H9 (cell line): ENCODE data around the gene LSM3. TPM values are rescaled to one million over a fixed set of nuclear protein-coding genes. Genes with fewer than 3 reads are reported as not detected.

Experiments used
- DNase-seq: peaks from one replicate; pipeline ENCODE4 v3.0.0-alpha.2; 2017
- H2AFZ ChIP-seq: one replicate; pipeline ENCODE4 v1.6.1; 2013; ENCODE audit warnings: mild to moderate bottlenecking, low read length, control low read depth, moderate library complexity
- H2AK5ac ChIP-seq: 2 replicates; pipeline ENCODE4 v1.6.1; 2013; ENCODE audit warnings: low read length, control low read depth, mixed read lengths; ENCODE audit not compliant: insufficient read length
- H2BK120ac ChIP-seq: one replicate; pipeline ENCODE4 v1.6.1; 2013; ENCODE audit warnings: low read depth, mild to moderate bottlenecking, low read length, control low read depth, inconsistent platforms; ENCODE audit not compliant: poor library complexity, severe bottlenecking
- H2BK12ac ChIP-seq: 2 replicates; pipeline ENCODE4 v1.6.1; 2013; ENCODE audit warnings: low read length, control low read depth, mixed read lengths, low read depth; ENCODE audit not compliant: insufficient read length
- H2BK15ac ChIP-seq: 2 replicates; pipeline ENCODE4 v1.6.1; 2013; ENCODE audit warnings: low read depth, low read length, control low read depth
- H2BK20ac ChIP-seq: one replicate; pipeline ENCODE4 v1.6.1; 2013; ENCODE audit warnings: low read depth, mild to moderate bottlenecking, low read length, control low read depth, inconsistent platforms; ENCODE audit not compliant: poor library complexity, severe bottlenecking
- H2BK5ac ChIP-seq: 2 replicates; pipeline ENCODE4 v1.6.1; 2013; ENCODE audit warnings: low read length, control low read depth, mixed read lengths; ENCODE audit not compliant: insufficient read length
- H3K14ac ChIP-seq: 2 replicates; pipeline ENCODE4 v1.6.1; 2013; ENCODE audit warnings: low read length, control low read depth; ENCODE audit not compliant: insufficient read depth
- H3K18ac ChIP-seq: 2 replicates; pipeline ENCODE4 v1.6.1; 2013; ENCODE audit warnings: low read depth, mild to moderate bottlenecking, mixed read lengths, low read length, control low read depth; ENCODE audit not compliant: insufficient read length
- H3K23ac ChIP-seq: 2 replicates; pipeline ENCODE4 v1.6.1; 2013; ENCODE audit warnings: low read length, control low read depth, mixed read lengths, low read depth; ENCODE audit not compliant: insufficient read length
- H3K23me2 ChIP-seq: 2 replicates; pipeline ENCODE4 v1.6.1; 2013; ENCODE audit warnings: low read depth, mild to moderate bottlenecking, mixed read lengths, low read length, control low read depth; ENCODE audit not compliant: insufficient read length, poor library complexity, severe bottlenecking
- H3K27ac ChIP-seq: 2 replicates; pipeline ENCODE4 v1.5.1; 2013; ENCODE audit warnings: low read length, control low read depth, mixed read lengths, low read depth; ENCODE audit not compliant: insufficient read length
- H3K27me3 ChIP-seq: 2 replicates; pipeline ENCODE4 v1.6.1; 2013; ENCODE audit warnings: low read length, control low read depth, inconsistent platforms; ENCODE audit not compliant: insufficient read depth
- H3K4ac ChIP-seq: 2 replicates; pipeline ENCODE4 v1.6.1; 2013; ENCODE audit warnings: low read depth, mild to moderate bottlenecking, control low read depth, inconsistent platforms, low read length, moderate library complexity
- H3K4me1 ChIP-seq: 2 replicates; pipeline ENCODE4 v1.6.1; 2013; ENCODE audit warnings: low read length, control low read depth, inconsistent platforms; ENCODE audit not compliant: insufficient read depth
- H3K4me2 ChIP-seq: 2 replicates; pipeline ENCODE4 v1.6.1; 2013; ENCODE audit warnings: low read length, control low read depth, mixed read lengths; ENCODE audit not compliant: insufficient read length, insufficient read depth
- H3K56ac ChIP-seq: 2 replicates; pipeline ENCODE4 v1.6.1; 2013; ENCODE audit warnings: low read depth, mild to moderate bottlenecking, mixed read lengths, low read length, control low read depth; ENCODE audit not compliant: insufficient read length
- H3K79me1 ChIP-seq: 2 replicates; pipeline ENCODE4 v1.6.1; 2013; ENCODE audit warnings: low read depth, mild to moderate bottlenecking, moderate library complexity, low read length, control low read depth, inconsistent platforms; ENCODE audit not compliant: insufficient read depth, poor library complexity, severe bottlenecking
- H3K79me2 ChIP-seq: 2 replicates; pipeline ENCODE4 v1.6.1; 2013; ENCODE audit warnings: low read length, control low read depth, inconsistent platforms; ENCODE audit not compliant: insufficient read depth
- H3K9ac ChIP-seq: 2 replicates; pipeline ENCODE4 v1.6.1; 2013; ENCODE audit warnings: low read length, control low read depth, mixed read lengths; ENCODE audit not compliant: insufficient read length; ENCODE audit errors: extremely low read depth
- H3K9me3 ChIP-seq: one replicate; pipeline ENCODE4 v1.6.1; 2013; ENCODE audit warnings: low read depth, low read length, inconsistent platforms; ENCODE audit not compliant: control insufficient read depth
- H3T11ph ChIP-seq: one replicate; pipeline ENCODE4 v1.6.1; 2013; ENCODE audit warnings: mild to moderate bottlenecking, low read length, control low read depth, inconsistent platforms
- H4K20me1 ChIP-seq: one replicate; pipeline ENCODE4 v1.6.1; 2013; ENCODE audit not compliant: control insufficient read depth, insufficient read length, insufficient read depth
- H4K5ac ChIP-seq: 2 replicates; pipeline ENCODE4 v1.6.1; 2013; ENCODE audit warnings: low read depth, mild to moderate bottlenecking, mixed read lengths, low read length, control low read depth; ENCODE audit not compliant: insufficient read length
- H4K8ac ChIP-seq: replicated peaks from 2 replicates; pipeline ENCODE4 v1.6.1; 2013; ENCODE audit warnings: low read length, control low read depth, mixed read lengths, low read depth; ENCODE audit not compliant: insufficient read length
- H4K91ac ChIP-seq: 2 replicates; pipeline ENCODE4 v1.6.1; 2013; ENCODE audit warnings: low read depth, mild to moderate bottlenecking, moderate library complexity, mixed read lengths, low read length, control low read depth; ENCODE audit not compliant: insufficient read length
- H3K27ac Mint-ChIP-seq, 3 experiments: 2 replicates in 2 of 3; 3 replicates in 1 of 3; pipeline ENCODE4 v1.8.0; 2020 to 2021; ENCODE audit warnings: mixed read lengths in 3 of 3, mild to moderate bottlenecking in 1 of 3, moderate library complexity in 1 of 3
- H3K27me3 Mint-ChIP-seq: 2 replicates; pipeline ENCODE4 v1.8.0; 2021; ENCODE audit warnings: low read depth, mild to moderate bottlenecking, moderate library complexity, mixed read lengths
- H3K36me3 Mint-ChIP-seq, 3 experiments: 2 replicates in 2 of 3; 3 replicates in 1 of 3; pipeline ENCODE4 v1.8.0; 2020 to 2021; ENCODE audit warnings: low read depth in 3 of 3, mixed read lengths in 3 of 3; ENCODE audit not compliant: insufficient read depth in 1 of 3
- H3K4me1 Mint-ChIP-seq, 2 experiments: 2 replicates each; pipeline ENCODE4 v1.8.0; 2020; ENCODE audit warnings: mixed read lengths in 2 of 2
- H3K4me3 Mint-ChIP-seq, 2 experiments: 2 replicates in 1 of 2; 3 replicates in 1 of 2; pipeline ENCODE4 v1.8.0; 2020 to 2021; ENCODE audit warnings: mild to moderate bottlenecking in 2 of 2, mixed read lengths in 2 of 2, moderate library complexity in 1 of 2
- H3K9me3 Mint-ChIP-seq, 2 experiments: 2 replicates in 1 of 2; 3 replicates in 1 of 2; pipeline ENCODE4 v1.8.0; 2020; ENCODE audit warnings: mild to moderate bottlenecking in 2 of 2, mixed read lengths in 2 of 2, moderate library complexity in 1 of 2
- WGBS: extraction: QIAGEN DNeasy Blood & Tissue Kit; methylation state at CpG from one replicate; pipeline ENCODE4 v1.1.7; 2013; ENCODE audit warnings: missing lambda C conversion rate, low lambda C conversion rate, mixed read lengths; ENCODE audit not compliant: insufficient read length; ENCODE audit errors: extremely low coverage; 5-methylcytosine and 5-hydroxymethylcytosine counted together
- total RNA-seq: library from RNA; stranded (reverse); gene quantifications from 2 replicates; pipeline ENCODE4 v1.2.1, GENCODE V29; 2021
- TF ChIP-seq, protein P1 (sequence below): fragments of 200-600 bp; sonication (generic); conservative IDR thresholded peaks from 3 replicates; pipeline ENCODE4 v1.8.0; 2021; ENCODE audit warnings: antibody characterized with exemption, mild to moderate bottlenecking

LSM3 gene
- total RNA-seq, 1 experiment from 2014 or later = 24.4 TPM

DNA sequence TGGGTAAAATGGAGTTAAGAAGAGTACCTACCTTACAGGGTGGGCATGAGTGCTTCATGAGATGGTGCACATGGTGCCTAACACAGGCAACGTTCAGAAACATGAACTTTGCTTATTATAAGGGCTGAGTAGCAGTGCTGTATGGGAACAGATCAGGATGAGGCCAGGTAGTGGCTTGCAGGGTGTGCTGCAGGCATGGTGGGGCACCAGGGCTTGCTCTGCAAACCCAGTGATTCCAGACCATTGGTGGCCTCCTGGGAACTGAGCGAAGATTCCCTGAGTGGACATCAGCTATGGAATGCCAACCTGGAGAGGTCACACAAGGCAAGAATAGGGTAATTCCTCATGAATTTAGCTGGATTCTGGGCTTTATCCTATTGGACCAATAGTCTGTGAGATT is 37.9 kb upstream of the LSM3 start:
- Mint-ChIP-seq H3K4me3 (no peak overlapping the region), H3K36me3 (peaks cover 9 to 63% (median 22%) of the 10 kb centered on the region in 3 experiments; a peak in 6 of 7 replicates), H3K27ac (no peak overlapping the region), H3K4me1 (peaks cover 4 to 10% of the 10 kb centered on the region in 2 experiments; a peak in 3 of 4 replicates), H3K27me3 (no peaks in the 10 kb centered on the region; the same call in 1 of the 2 replicates), H3K9me3 (no peaks in the 10 kb centered on the region)
- no CpG with 5 or more reads among the region's 2 CpGs for WGBS
- Histone ChIP-seq H3K4me1 (no peaks in the 10 kb centered on the region; the same call in 1 of the 2 replicates), H4K20me1 (peaks cover 2% of the 10 kb centered on the region), H3K27me3 (no peaks in the 10 kb centered on the region), H3K79me1 (no peaks in the 10 kb centered on the region), H2BK12ac (no peak overlapping the region), H3K56ac (no peak overlapping the region), H3K27ac (no peak overlapping the region), H2BK15ac (no peak overlapping the region), H3K9ac (no peak overlapping the region), H4K91ac (no peak overlapping the region), H2BK20ac (no peak overlapping the region), H3K18ac (no peak overlapping the region), H4K8ac (no peak overlapping the region), H2AK5ac (no peak overlapping the region), H4K5ac (no peak overlapping the region), H3K4ac (no peak overlapping the region), H2AFZ (no peak overlapping the region), H3K14ac (no peak overlapping the region), H3K23me2 (no peaks in the 10 kb centered on the region), H3K79me2 (no peaks in the 10 kb centered on the region), H3K23ac (no peak overlapping the region), H3K9me3 (no peaks in the 10 kb centered on the region), H2BK120ac (no peak overlapping the region), H2BK5ac (no peak overlapping the region), H3K4me2 (no peak overlapping the region), H3T11ph (no peak overlapping the region)
- TF ChIP-seq, protein P1, sequence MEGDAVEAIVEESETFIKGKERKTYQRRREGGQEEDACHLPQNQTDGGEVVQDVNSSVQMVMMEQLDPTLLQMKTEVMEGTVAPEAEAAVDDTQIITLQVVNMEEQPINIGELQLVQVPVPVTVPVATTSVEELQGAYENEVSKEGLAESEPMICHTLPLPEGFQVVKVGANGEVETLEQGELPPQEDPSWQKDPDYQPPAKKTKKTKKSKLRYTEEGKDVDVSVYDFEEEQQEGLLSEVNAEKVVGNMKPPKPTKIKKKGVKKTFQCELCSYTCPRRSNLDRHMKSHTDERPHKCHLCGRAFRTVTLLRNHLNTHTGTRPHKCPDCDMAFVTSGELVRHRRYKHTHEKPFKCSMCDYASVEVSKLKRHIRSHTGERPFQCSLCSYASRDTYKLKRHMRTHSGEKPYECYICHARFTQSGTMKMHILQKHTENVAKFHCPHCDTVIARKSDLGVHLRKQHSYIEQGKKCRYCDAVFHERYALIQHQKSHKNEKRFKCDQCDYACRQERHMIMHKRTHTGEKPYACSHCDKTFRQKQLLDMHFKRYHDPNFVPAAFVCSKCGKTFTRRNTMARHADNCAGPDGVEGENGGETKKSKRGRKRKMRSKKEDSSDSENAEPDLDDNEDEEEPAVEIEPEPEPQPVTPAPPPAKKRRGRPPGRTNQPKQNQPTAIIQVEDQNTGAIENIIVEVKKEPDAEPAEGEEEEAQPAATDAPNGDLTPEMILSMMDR = no peak
- DNase-seq = no peak
